Measurements from ENCODE around the gene PPM1E. TPM values are rescaled to one million over a fixed set of nuclear protein-coding genes. Genes with fewer than 3 reads are reported as not detected.

The PPM1E gene
- total and polyA plus RNA-seq, 7 donors, result 0.01 to 0.24 (median 0.10) TPM; not detected in 3

GRCh38 chr17:58913552-58913951 lies 157.9 kb downstream of the PPM1E start:
- H3K4me3 ChIP-seq, result no peak overlapping the region
- no peaks in the 10 kb centered on the region for H3K36me3 ChIP-seq (ENCODE audit: insufficient read depth in 1 of 2, low read depth in 1 of 2)
- H3K9me3 ChIP-seq, result no peaks in the 10 kb centered on the region
- no peak overlapping the region for H3K27ac ChIP-seq
- H3K27me3 ChIP-seq (ENCODE audit: insufficient read depth in 3 of 3, low read length in 2 of 3), result peaks cover 0 to 6% (median 0%) of the 10 kb centered on the region in 3 donors
- intact Hi-C loops (cut with DNase I), result no loop called here
- DNase-seq (no peak), ATAC-seq (no peak)
- TF ChIP-seq CTCF (IDR thresholded peaks at IDR 0.05), result no peak
- no peaks in the 10 kb centered on the region for H3K4me1 ChIP-seq

- H3K27ac ChIP-seq, result no peak overlapping the region
- TF ChIP-seq CTCF (IDR thresholded peaks at IDR 0.05), result no peak
- no peaks in the 10 kb centered on the region for H3K9me3 ChIP-seq
- H3K4me1 ChIP-seq, result no peaks in the 10 kb centered on the region
- no peaks in the 10 kb centered on the region for H3K36me3 ChIP-seq (ENCODE audit: insufficient read depth in 1 of 2, low read depth in 1 of 2)
- WGBS, 3 donors, result 66 to 71% (median 69%) methylated on average over 2 of the region's 2 CpGs
- intact Hi-C loops (cut with DNase I), result no loop called here
- DNase-seq (no peak), ATAC-seq (no peak)
- peaks cover 0 to 6% (median 0%) of the 10 kb centered on the region in 3 donors for H3K27me3 ChIP-seq (ENCODE audit: insufficient read depth in 3 of 3, low read length in 2 of 3)
- no peak overlapping the region for H3K4me3 ChIP-seq
Observed at GRCh38 chr17:58913971-58914769, 158.5 kb downstream of the PPM1E start.

GRCh38 chr17:58917228-58917627 lies 161.6 kb downstream of the PPM1E start:
- no peak overlapping the region for H3K27ac ChIP-seq
- 78 to 84% (median 83%) methylated on average over 1 of the region's 1 CpG for WGBS, 3 donors
- peaks cover 0 to 9% (median 0%) of the 10 kb centered on the region in 3 donors for H3K27me3 ChIP-seq (ENCODE audit: insufficient read depth in 3 of 3, low read length in 2 of 3)
- no peak for ATAC-seq
- H3K36me3 ChIP-seq (ENCODE audit: insufficient read depth in 1 of 2, low read depth in 1 of 2), result no peaks in the 10 kb centered on the region
- intact Hi-C loops (cut with DNase I), result no loop called here
- no peak for TF ChIP-seq CTCF (IDR thresholded peaks at IDR 0.05)
- H3K4me3 ChIP-seq, result no peak overlapping the region
- no peaks in the 10 kb centered on the region for H3K9me3 ChIP-seq
- no peaks in the 10 kb centered on the region for H3K4me1 ChIP-seq
- DNase-seq, result no peak

- Histone ChIP-seq H3K27ac (no peak overlapping the region), H3K9me3 (no peaks in the 10 kb centered on the region), H3K36me3 (ENCODE audit: insufficient read depth in 1 of 2, low read depth in 1 of 2) (no peaks in the 10 kb centered on the region), H3K4me1 (no peaks in the 10 kb centered on the region), H3K27me3 (ENCODE audit: insufficient read depth in 3 of 3, low read length in 2 of 3) (peaks cover 0 to 9% (median 0%) of the 10 kb centered on the region in 3 donors), H3K4me3 (no peak overlapping the region)
- intact Hi-C loops (cut with DNase I), result no loop called here
- no peak for ATAC-seq
- DNase-seq, result no peak
- WGBS, 3 donors, result 67 to 84% (median 73%) methylated on average over 2 of the region's 2 CpGs
- no peak for TF ChIP-seq CTCF (IDR thresholded peaks at IDR 0.05)
Observed at GRCh38 chr17:58918072-58918471, 162.4 kb downstream of the PPM1E start.

- Histone ChIP-seq H3K9me3 (no peaks in the 10 kb centered on the region), H3K36me3 (ENCODE audit: insufficient read depth in 1 of 2, low read depth in 1 of 2) (no peaks in the 10 kb centered on the region), H3K27me3 (ENCODE audit: insufficient read depth in 3 of 3, low read length in 2 of 3) (peaks cover 0 to 9% (median 0%) of the 10 kb centered on the region in 3 donors), H3K27ac (no peak overlapping the region), H3K4me3 (no peak overlapping the region), H3K4me1 (no peaks in the 10 kb centered on the region)
- intact Hi-C loops (cut with DNase I), result no loop called here
- DNase-seq (no peak), ATAC-seq (no peak)
- TF ChIP-seq CTCF (IDR thresholded peaks at IDR 0.05), result no peak
Observed at GRCh38 chr17:58918884-58919283, 163.2 kb downstream of the PPM1E start.

Measured in psoas muscle (tissue), 8 donors.